HG03039 (cell line): ENCODE results near the gene CDO1.
A peak's percentile ranks its signal among the peaks of the same experiment; 100 is the strongest.

ENCODE experiments used
- ATAC-seq: cut with Tn5 transposase; IDR thresholded peaks from one replicate; pipeline ENCODE4 v1.9.1; 2021; ENCODE audit warnings: mild to moderate bottlenecking, moderate library complexity; ENCODE audit not compliant: unreplicated experiment

CDO1 gene

GRCh38 chr5:115795700-115796099 lies 20.8 kb downstream of the CDO1 start:
- no peak for ATAC-seq

- no peak for ATAC-seq
These were observed 28.0 kb downstream of the CDO1 start for GRCh38 chr5:115788440-115788839.

GRCh38 chr5:115787426-115787825 lies 29.0 kb downstream of the CDO1 start:
- ATAC-seq, result no peak

- no peak for ATAC-seq
These were observed 30.9 kb downstream of the CDO1 start for GRCh38 chr5:115785381-115786065.

- ATAC-seq, result no peak
These were observed 38.0 kb downstream of the CDO1 start for GRCh38 chr5:115778417-115778816.

- ATAC-seq, result no peak
These were observed 39.5 kb downstream of the CDO1 start for GRCh38 chr5:115776989-115777388.

GRCh38 chr5:115775999-115776398 lies 40.5 kb downstream of the CDO1 start:
- no peak for ATAC-seq

GRCh38 chr5:115774684-115775083 lies 41.8 kb downstream of the CDO1 start:
- ATAC-seq, result no peak

GRCh38 chr5:115772731-115773475 lies 43.6 kb downstream of the CDO1 start:
- ATAC-seq, result no peak

- no peak for ATAC-seq
These were observed 46.0 kb downstream of the CDO1 start for GRCh38 chr5:115770466-115770865.

- no peak for ATAC-seq
These were observed 49.0 kb downstream of the CDO1 start for GRCh38 chr5:115767424-115767823.

- no peak for ATAC-seq
These were observed 49.9 kb downstream of the CDO1 start for GRCh38 chr5:115766608-115767007.

- peak; percentile 71 for ATAC-seq
These were observed 58.1 kb downstream of the CDO1 start for GRCh38 chr5:115758356-115758755.

- no peak for ATAC-seq
These were observed 60.8 kb downstream of the CDO1 start for GRCh38 chr5:115755675-115756074.
